Colonic mucosa (tissue), 4 donors: Measurements from ENCODE around the gene SLAMF1. TPM values are rescaled to one million over a fixed set of nuclear protein-coding genes. Genes with fewer than 3 reads are reported as not detected.
"Not testable (repeated sequence)": the region's sequence is repeated elsewhere in the genome, so short reads cannot be mapped to it uniquely, and the experiment has no call there.

Experiments used
- DNase-seq: peaks from one replicate; pipeline ENCODE4 v3.0.0-alpha.2; 2020
- H3K27ac ChIP-seq: fragments of 200-600 bp; one replicate; pipeline ENCODE4 v1.8.0; 2021
- H3K27me3 ChIP-seq: fragments of 200-600 bp; one replicate; pipeline ENCODE4 v1.8.0; 2021
- H3K36me3 ChIP-seq: fragments of 200-600 bp; one replicate; pipeline ENCODE4 v1.8.0; 2021
- H3K4me1 ChIP-seq: fragments of 200-600 bp; one replicate; pipeline ENCODE4 v1.8.0; 2021; ENCODE audit warnings: mild to moderate bottlenecking
- H3K4me3 ChIP-seq: fragments of 200-600 bp; one replicate; pipeline ENCODE4 v1.8.0; 2021
- H3K9ac ChIP-seq, 2 donors: one replicate each; pipeline ENCODE4 v1.7.0; 2013; ENCODE audit warnings: control low read depth in 2 of 2, low read depth in 2 of 2, low read length in 2 of 2
- H3K9me3 ChIP-seq: fragments of 200-600 bp; one replicate; pipeline ENCODE4 v1.8.0; 2021
- CTCF ChIP-seq: fragments of 200-600 bp; IDR thresholded peaks from one replicate; pipeline ENCODE4 v1.8.0; 2022; ENCODE audit warnings: antibody characterized with exemption, mild to moderate bottlenecking
- intact Hi-C: fragments of 100-400 bp; cut with DNase I; formaldehyde crosslinking; loops from one replicate; pipeline ENCODE4 v1.14.1; 2022
- total RNA-seq, 2 donors: library from RNA; stranded (reverse); fragmentation: NEBNext Ultra II Directional in 1 of 2; extraction: Animal tissue kit (Norgen Biotek cat#: 25700) in 1 of 2; gene quantifications; one replicate each; pipeline ENCODE4 v1.2.1, GENCODE V29; 2021
- donor health status: healthy.
- donor health status: DM: no; HTN: no; CAD: no.
- donor health status: DM: no; HTN: no; CAD: no.

SLAMF1 gene
- total RNA-seq, 2 donors from 2014 or later, result 0.69 to 1.2 TPM

DNA sequence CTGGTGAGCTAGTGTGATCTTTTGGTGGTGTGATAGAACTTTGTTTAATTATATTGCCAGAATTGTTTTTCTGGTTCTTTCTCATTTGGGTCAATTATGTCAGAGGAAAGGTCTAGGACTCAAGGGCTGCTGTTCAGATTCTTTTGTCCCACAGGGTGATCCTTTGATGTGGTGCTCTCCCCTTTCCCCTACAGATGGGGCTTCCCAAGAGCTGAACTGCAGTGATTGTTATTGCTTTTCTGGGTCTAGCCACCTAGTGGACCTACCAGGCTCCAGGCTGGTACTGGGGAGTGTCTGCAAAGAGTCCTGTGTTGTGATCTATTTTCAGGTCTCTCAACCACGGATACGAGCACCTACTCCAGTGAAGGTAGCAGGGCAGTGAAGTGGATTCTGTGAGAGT is 41.6 kb downstream of the SLAMF1 start:
- intact Hi-C loops, result loop anchor here (10.0 kb wide), 2 partner anchors 60 to 110 kb away; no protein-coding TSS in a partner anchor
- H3K27ac ChIP-seq, result no peak overlapping the region
- no peaks in the 10 kb centered on the region for H3K4me1 ChIP-seq
- no peak overlapping the region for H3K4me3 ChIP-seq
- H3K36me3 ChIP-seq, result no peaks in the 10 kb centered on the region
- no peaks in the 10 kb centered on the region for H3K27me3 ChIP-seq
- TF ChIP-seq CTCF, result no peak
- H3K9ac ChIP-seq, result no peak overlapping the region
- no peaks in the 10 kb centered on the region for H3K9me3 ChIP-seq
- no peak for DNase-seq

GRCh38 chr1:160597705-160598104 is 49.1 kb downstream of the SLAMF1 start:
- Histone ChIP-seq H3K9me3 (no peaks in the 10 kb centered on the region), H3K9ac (no peak overlapping the region), H3K27me3 (no peaks in the 10 kb centered on the region), H3K27ac (no peak overlapping the region), H3K36me3 (no peaks in the 10 kb centered on the region), H3K4me3 (no peak overlapping the region), H3K4me1 (no peaks in the 10 kb centered on the region)
- intact Hi-C loops, result no loop called here
- TF ChIP-seq CTCF, result no peak
- no peak for DNase-seq

DNA sequence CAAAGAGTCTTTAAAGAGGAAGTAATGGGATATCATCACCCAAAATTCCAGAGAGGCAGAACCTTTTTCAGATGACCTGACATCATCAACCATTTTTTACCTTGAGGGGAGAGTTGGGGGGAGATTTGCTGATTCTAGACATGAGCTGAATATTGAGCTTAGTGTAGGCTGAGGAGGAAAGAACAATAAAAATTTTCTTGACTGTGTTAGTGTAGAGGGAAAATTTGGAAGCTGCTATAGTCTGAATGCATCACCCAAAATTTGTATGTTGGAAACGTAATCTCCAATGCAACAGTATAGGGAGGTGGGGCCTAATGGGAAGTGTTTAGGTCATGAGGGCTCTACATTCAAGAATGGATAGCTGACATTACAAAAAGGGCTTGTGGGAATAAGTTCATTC is 49.8 kb downstream of the SLAMF1 start:
- Histone ChIP-seq H3K27me3 (no peaks in the 10 kb centered on the region), H3K36me3 (no peaks in the 10 kb centered on the region), H3K9me3 (no peaks in the 10 kb centered on the region), H3K9ac (no peak overlapping the region), H3K27ac (no peak overlapping the region), H3K4me1 (no peaks in the 10 kb centered on the region), H3K4me3 (no peak overlapping the region)
- no peak for DNase-seq
- intact Hi-C loops, result no loop called here
- no peak for TF ChIP-seq CTCF

DNA sequence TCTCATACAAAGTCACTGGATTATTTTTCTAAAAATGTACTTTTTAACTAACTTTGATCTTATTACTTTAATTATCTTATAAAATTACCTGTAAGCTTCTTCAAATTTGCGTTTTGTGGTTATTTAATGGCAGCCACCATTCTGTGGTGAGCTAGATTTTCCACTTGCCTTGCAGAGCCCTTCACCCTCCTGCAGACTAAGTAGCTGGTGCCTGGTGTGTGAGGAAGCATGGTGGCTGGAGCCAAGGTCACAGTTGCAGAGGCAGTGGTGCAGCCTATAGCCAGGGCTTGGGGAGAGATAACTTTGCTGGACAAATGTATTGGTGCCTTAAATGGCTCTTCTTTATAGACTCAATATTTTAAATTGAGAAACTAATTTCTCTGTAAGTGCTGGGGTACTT is 56.4 kb downstream of the SLAMF1 start:
- H3K9me3 ChIP-seq, result no peaks in the 10 kb centered on the region
- no peaks in the 10 kb centered on the region for H3K27me3 ChIP-seq
- H3K4me3 ChIP-seq, result no peak overlapping the region
- no peak overlapping the region for H3K27ac ChIP-seq
- no peak overlapping the region for H3K9ac ChIP-seq
- no peak for DNase-seq
- no peaks in the 10 kb centered on the region for H3K4me1 ChIP-seq
- intact Hi-C loops, result no loop called here
- TF ChIP-seq CTCF, result no peak
- H3K36me3 ChIP-seq, result no peaks in the 10 kb centered on the region

GRCh38 chr1:160588468-160588867 is 58.4 kb downstream of the SLAMF1 start:
- intact Hi-C loops, result no loop called here
- DNase-seq, result no peak
- no peak for TF ChIP-seq CTCF

DNA sequence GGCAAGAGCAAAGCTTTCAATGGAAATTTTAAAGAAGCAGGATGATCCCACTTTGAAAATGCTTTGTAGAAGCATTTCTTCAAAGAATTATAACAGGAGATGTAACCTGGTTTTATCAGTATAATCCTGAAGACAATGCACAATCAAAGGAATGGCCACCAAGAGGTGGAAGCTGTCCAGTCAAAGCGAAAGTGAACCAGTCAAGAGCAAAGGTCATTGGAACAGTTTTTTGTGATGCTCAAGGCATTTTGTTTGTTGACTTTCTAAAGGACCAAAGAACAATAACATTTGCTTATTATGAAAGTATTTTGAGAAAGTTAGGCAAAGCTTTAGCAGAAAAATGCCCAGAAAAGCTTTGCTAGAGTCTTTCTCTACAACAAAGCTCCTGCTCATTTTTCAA is 62.1 kb downstream of the SLAMF1 start:
- no peak for DNase-seq
- Histone ChIP-seq H3K4me1 (no peaks in the 10 kb centered on the region), H3K27me3 (no peaks in the 10 kb centered on the region), H3K27ac (no peak overlapping the region), H3K4me3 (no peak overlapping the region), H3K9ac (no peak overlapping the region), H3K36me3 (no peaks in the 10 kb centered on the region), H3K9me3 (no peaks in the 10 kb centered on the region)
- intact Hi-C loops, result no loop called here
- TF ChIP-seq CTCF, result no peak

More at GRCh38 chr1:160588468-160588867, 58.4 kb downstream of the SLAMF1 start:
- Histone ChIP-seq H3K27ac (no peak overlapping the region), H3K4me3 (no peak overlapping the region), H3K4me1 (no peaks in the 10 kb centered on the region), H3K9me3 (no peaks in the 10 kb centered on the region), H3K27me3 (no peaks in the 10 kb centered on the region), H3K9ac (no peak overlapping the region), H3K36me3 (no peaks in the 10 kb centered on the region)

DNA sequence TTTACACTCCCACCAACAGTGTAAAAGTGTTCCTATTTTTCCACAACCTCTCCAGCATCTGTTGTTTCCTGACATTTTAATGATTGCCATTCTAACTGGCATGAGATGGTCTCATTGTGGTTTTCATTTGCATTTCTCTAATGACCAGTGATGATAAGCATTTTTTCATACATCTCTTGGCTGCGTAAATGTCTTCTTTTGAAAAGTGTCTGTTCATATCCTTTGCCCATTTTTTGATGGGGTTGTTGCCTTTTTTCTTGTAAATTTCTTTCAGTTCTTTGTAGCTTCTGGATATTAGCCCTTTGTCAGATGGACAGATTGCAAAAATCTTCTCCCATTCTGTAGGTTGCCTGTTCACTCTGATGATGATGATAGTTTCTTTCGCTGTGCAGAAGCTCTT is 63.9 kb downstream of the SLAMF1 start:
- intact Hi-C loops, H3K9me3 ChIP-seq, H3K36me3 ChIP-seq, H3K9ac ChIP-seq, H3K27ac ChIP-seq, H3K4me1 ChIP-seq, H3K4me3 ChIP-seq, H3K27me3 ChIP-seq, DNase-seq: not testable (repeated sequence)
